NCI-H146 (cell line): Measurements from ENCODE around the gene ZFAND2B.
"Not testable (repeated sequence)": the region's sequence is repeated elsewhere in the genome, so short reads cannot be mapped to it uniquely, and the experiment has no call there.

Source experiments
- DNase-seq: peaks from one replicate; lab custom pipeline; 2025; lab: John Stamatoyannopoulos, UW

ZFAND2B gene

GRCh38 chr2:219175928-219176817, 30.4 kb upstream of the ZFAND2B start:
- DNase-seq: peak; percentile 69

GRCh38 chr2:219176818-219177551, 29.6 kb upstream of the ZFAND2B start, which contains the start of gene CNPPD1:
TSS of gene CNPPD1 (minus strand) at chr2:219176925. CDS start at chr2:219176828, 97 bp downstream.
- peak; percentile 83 for DNase-seq

- peak; percentile 85 for DNase-seq
Observed at GRCh38 chr2:219177552-219178376, 28.8 kb upstream of the ZFAND2B start, which contains the start of gene RETREG2. TSS of gene RETREG2 (plus strand) at chr2:219178275. CDS start at chr2:219178353, 78 bp downstream.

- peak; percentile 38 for DNase-seq
Observed at GRCh38 chr2:219178377-219179175, 28.0 kb upstream of the ZFAND2B start.

GRCh38 chr2:219179601-219180465, 26.7 kb upstream of the ZFAND2B start:
- DNase-seq: no peak

GRCh38 chr2:219180961-219181360, 25.6 kb upstream of the ZFAND2B start:
- DNase-seq: no peak

- DNase-seq: no peak
Observed at GRCh38 chr2:219181531-219181930, 25.1 kb upstream of the ZFAND2B start.

- no peak for DNase-seq
Observed at GRCh38 chr2:219182331-219183150, 24.0 kb upstream of the ZFAND2B start.

- no peak for DNase-seq
Observed at GRCh38 chr2:219183151-219183772, 23.3 kb upstream of the ZFAND2B start.

GRCh38 chr2:219184121-219184520, 22.5 kb upstream of the ZFAND2B start:
- DNase-seq: no peak

GRCh38 chr2:219186754-219187456, 19.7 kb upstream of the ZFAND2B start:
- DNase-seq: no peak

GRCh38 chr2:219197388-219197787, 9.2 kb upstream of the ZFAND2B start:
- no peak for DNase-seq

- no peak for DNase-seq
Observed at GRCh38 chr2:219198974-219199373, 7.6 kb upstream of the ZFAND2B start.

GRCh38 chr2:219199470-219200211, 6.9 kb upstream of the ZFAND2B start:
- DNase-seq: no peak

- DNase-seq: not testable (repeated sequence)
Observed at GRCh38 chr2:219200502-219201326, 5.9 kb upstream of the ZFAND2B start.

GRCh38 chr2:219201331-219201730, 5.3 kb upstream of the ZFAND2B start:
- DNase-seq: not testable (repeated sequence)
